ENCODE data around the gene IFIT1. TPM values are rescaled to one million over a fixed set of nuclear protein-coding genes. Genes with fewer than 3 reads are reported as not detected.
"Not testable (repeated sequence)": the region's sequence is repeated elsewhere in the genome, so short reads cannot be mapped to it uniquely, and the experiment has no call there.

The IFIT1 gene
- polyA plus RNA-seq, 3 donors from 2014 or later, result 0.43 to 6.0 (median 1.8) TPM

GRCh38 chr10:89373916-89374711 lies 18.3 kb upstream of the IFIT1 start:
- no peaks in the 10 kb centered on the region for H3K9me3 Mint-ChIP-seq
- H3K4me1 Mint-ChIP-seq, result peaks cover 3 to 5% of the 10 kb centered on the region in 2 donors
- no peak overlapping the region for H3K27ac Mint-ChIP-seq

GRCh38 chr10:89374713-89375141 lies 17.7 kb upstream of the IFIT1 start:
- H3K36me3 Mint-ChIP-seq, result no peaks in the 10 kb centered on the region
- H3K4me3 Mint-ChIP-seq, result no peak overlapping the region
- H3K27me3 Mint-ChIP-seq (ENCODE audit: low read depth in 3 of 3), result peaks cover 2 to 6% (median 4%) of the 10 kb centered on the region in 3 donors

More at GRCh38 chr10:89373916-89374711, 18.3 kb upstream of the IFIT1 start:
- Mint-ChIP-seq H3K27me3 (ENCODE audit: low read depth in 3 of 3) (peaks cover 2 to 6% (median 4%) of the 10 kb centered on the region in 3 donors), H3K36me3 (no peaks in the 10 kb centered on the region), H3K4me3 (no peak overlapping the region)
- DNase-seq, result no peak

GRCh38 chr10:89377705-89378637 lies 14.5 kb upstream of the IFIT1 start, which contains the start of gene IFIT1B:
Gene IFIT1B, plus strand, starts transcription at chr10:89378056. Its CDS starts 80 bp downstream, at chr10:89378136.
- H3K9me3 Mint-ChIP-seq, result no peaks in the 10 kb centered on the region
- DNase-seq, result no peak
- no peak within 1 kb of the TSS for H3K27ac Mint-ChIP-seq
- peaks cover 0 to 2% (median 2%) of the 10 kb centered on the region in 3 donors for H3K27me3 Mint-ChIP-seq (ENCODE audit: low read depth in 3 of 3)
- H3K4me1 Mint-ChIP-seq, result no peaks in the 10 kb centered on the region
- no peak within 1 kb of the TSS for H3K4me3 Mint-ChIP-seq
- H3K36me3 Mint-ChIP-seq, result no peaks in the 10 kb centered on the region

More at GRCh38 chr10:89374713-89375141, 17.7 kb upstream of the IFIT1 start:
- Mint-ChIP-seq H3K9me3 (no peaks in the 10 kb centered on the region), H3K27ac (no peak overlapping the region), H3K4me1 (no peaks in the 10 kb centered on the region)
- DNase-seq, result no peak

GRCh38 chr10:89379103-89379502 lies 13.3 kb upstream of the IFIT1 start:
- peaks cover 0 to 2% (median 2%) of the 10 kb centered on the region in 3 donors for H3K27me3 Mint-ChIP-seq (ENCODE audit: low read depth in 3 of 3)
- no peak for DNase-seq
- no peaks in the 10 kb centered on the region for H3K4me1 Mint-ChIP-seq
- H3K4me3 Mint-ChIP-seq, result no peak overlapping the region
- no peak overlapping the region for H3K27ac Mint-ChIP-seq
- H3K36me3 Mint-ChIP-seq, result no peaks in the 10 kb centered on the region
- no peaks in the 10 kb centered on the region for H3K9me3 Mint-ChIP-seq

GRCh38 chr10:89382757-89383156 lies 9.7 kb upstream of the IFIT1 start:
- no peaks in the 10 kb centered on the region for H3K4me1 Mint-ChIP-seq
- H3K27ac Mint-ChIP-seq, result no peak overlapping the region

GRCh38 chr10:89384474-89385340 lies 7.7 kb upstream of the IFIT1 start:
- Mint-ChIP-seq H3K4me3 (no peak overlapping the region), H3K4me1 (no peaks in the 10 kb centered on the region), H3K9me3 (no peaks in the 10 kb centered on the region), H3K27ac (no peak overlapping the region), H3K27me3 (ENCODE audit: low read depth in 3 of 3) (peaks cover 0 to 2% (median 1%) of the 10 kb centered on the region in 3 donors), H3K36me3 (no peaks in the 10 kb centered on the region)
- no peak for DNase-seq

More at GRCh38 chr10:89382757-89383156, 9.7 kb upstream of the IFIT1 start:
- no peak for DNase-seq
- H3K36me3 Mint-ChIP-seq, result no peaks in the 10 kb centered on the region
- peaks cover 0 to 2% (median 1%) of the 10 kb centered on the region in 3 donors for H3K27me3 Mint-ChIP-seq (ENCODE audit: low read depth in 3 of 3)
- no peak overlapping the region for H3K4me3 Mint-ChIP-seq
- H3K9me3 Mint-ChIP-seq, result no peaks in the 10 kb centered on the region

- H3K27me3 Mint-ChIP-seq (ENCODE audit: low read depth in 3 of 3), result peaks cover 0 to 2% (median 1%) of the 10 kb centered on the region in 3 donors
- H3K4me1 Mint-ChIP-seq, result peaks cover 14 to 22% of the 10 kb centered on the region in 2 donors
- no peak overlapping the region for H3K4me3 Mint-ChIP-seq
- H3K9me3 Mint-ChIP-seq, result no peaks in the 10 kb centered on the region
- H3K36me3 Mint-ChIP-seq, result no peaks in the 10 kb centered on the region
- H3K27ac Mint-ChIP-seq, result no peak overlapping the region
- no peak for DNase-seq
These were observed 3.6 kb upstream of the IFIT1 start for GRCh38 chr10:89388806-89389205.

GRCh38 chr10:89389254-89389653 lies 3.2 kb upstream of the IFIT1 start:
- peaks cover 0 to 2% (median 1%) of the 10 kb centered on the region in 3 donors for H3K27me3 Mint-ChIP-seq (ENCODE audit: low read depth in 3 of 3)
- no peak overlapping the region for H3K27ac Mint-ChIP-seq
- H3K4me1 Mint-ChIP-seq, result peaks cover 14 to 25% of the 10 kb centered on the region in 2 donors
- no peaks in the 10 kb centered on the region for H3K36me3 Mint-ChIP-seq
- no peak for DNase-seq
- H3K9me3 Mint-ChIP-seq, result no peaks in the 10 kb centered on the region
- H3K4me3 Mint-ChIP-seq, result no peak overlapping the region

GRCh38 chr10:89390476-89391225 lies 1.8 kb upstream of the IFIT1 start:
- Mint-ChIP-seq H3K9me3 (no peaks in the 10 kb centered on the region), H3K4me1 (peaks cover 14 to 25% of the 10 kb centered on the region in 2 donors), H3K36me3 (peaks cover 0 to 6% (median 0%) of the 10 kb centered on the region in 3 donors), H3K27me3 (ENCODE audit: low read depth in 3 of 3) (peaks cover 0 to 2% (median 1%) of the 10 kb centered on the region in 3 donors), H3K27ac (peak overlapping the region in 5 of 6 donors; percentile 5 to 69 (median 47)), H3K4me3 (peak overlapping the region in 2 of 5 donors; percentile 5 to 10)
- no peak for DNase-seq

- H3K9me3 Mint-ChIP-seq; H3K36me3 Mint-ChIP-seq; DNase-seq; H3K27me3 Mint-ChIP-seq (ENCODE audit: low read depth in 3 of 3): not testable (repeated sequence)
- H3K4me3 Mint-ChIP-seq, result peak overlapping the region in 2 of 5 donors; percentile 5 to 10
- peaks cover 14 to 25% of the 10 kb centered on the region in 2 donors for H3K4me1 Mint-ChIP-seq
- H3K27ac Mint-ChIP-seq, result peak overlapping the region in 1 of 6 donors; percentile 69
These were observed 1.2 kb upstream of the IFIT1 start for GRCh38 chr10:89391226-89391576.

GRCh38 chr10:89392974-89393373 lies 551 bp downstream of the IFIT1 start:
- H3K4me3 Mint-ChIP-seq, result peak overlapping the region; percentile 84 to 95 (median 88)

GRCh38 chr10:89393898-89394297 lies 1.5 kb downstream of the IFIT1 start:
- H3K27ac Mint-ChIP-seq, result no peak overlapping the region
- peak overlapping the region in 1 of 5 donors; percentile 28 for H3K4me3 Mint-ChIP-seq
- peaks cover 14 to 25% of the 10 kb centered on the region in 2 donors for H3K4me1 Mint-ChIP-seq

More at GRCh38 chr10:89392974-89393373, 551 bp downstream of the IFIT1 start:
- DNase-seq, result peak; percentile 23 to 31 (median 28)
- H3K27ac Mint-ChIP-seq, result peak overlapping the region; percentile 84 to 97 (median 90)
- peaks cover 14 to 25% of the 10 kb centered on the region in 2 donors for H3K4me1 Mint-ChIP-seq
- H3K36me3 Mint-ChIP-seq, result peaks cover 0 to 12% (median 0%) of the 10 kb centered on the region in 3 donors
- H3K27me3 Mint-ChIP-seq (ENCODE audit: low read depth in 3 of 3), result peaks cover 0 to 2% (median 1%) of the 10 kb centered on the region in 3 donors
- H3K9me3 Mint-ChIP-seq, result peaks cover 0 to 1% (median 0%) of the 10 kb centered on the region in 6 donors

More at GRCh38 chr10:89393898-89394297, 1.5 kb downstream of the IFIT1 start:
- peaks cover 0 to 3% (median 2%) of the 10 kb centered on the region in 3 donors for H3K27me3 Mint-ChIP-seq (ENCODE audit: low read depth in 3 of 3)
- peaks cover 0 to 12% (median 0%) of the 10 kb centered on the region in 3 donors for H3K36me3 Mint-ChIP-seq
- H3K9me3 Mint-ChIP-seq, result peaks cover 0 to 1% (median 0%) of the 10 kb centered on the region in 6 donors
- DNase-seq, result no peak

Measured in immature natural killer cell (primary cell).